Measurements from ENCODE around the gene PRR23E.

The PRR23E gene

DNA sequence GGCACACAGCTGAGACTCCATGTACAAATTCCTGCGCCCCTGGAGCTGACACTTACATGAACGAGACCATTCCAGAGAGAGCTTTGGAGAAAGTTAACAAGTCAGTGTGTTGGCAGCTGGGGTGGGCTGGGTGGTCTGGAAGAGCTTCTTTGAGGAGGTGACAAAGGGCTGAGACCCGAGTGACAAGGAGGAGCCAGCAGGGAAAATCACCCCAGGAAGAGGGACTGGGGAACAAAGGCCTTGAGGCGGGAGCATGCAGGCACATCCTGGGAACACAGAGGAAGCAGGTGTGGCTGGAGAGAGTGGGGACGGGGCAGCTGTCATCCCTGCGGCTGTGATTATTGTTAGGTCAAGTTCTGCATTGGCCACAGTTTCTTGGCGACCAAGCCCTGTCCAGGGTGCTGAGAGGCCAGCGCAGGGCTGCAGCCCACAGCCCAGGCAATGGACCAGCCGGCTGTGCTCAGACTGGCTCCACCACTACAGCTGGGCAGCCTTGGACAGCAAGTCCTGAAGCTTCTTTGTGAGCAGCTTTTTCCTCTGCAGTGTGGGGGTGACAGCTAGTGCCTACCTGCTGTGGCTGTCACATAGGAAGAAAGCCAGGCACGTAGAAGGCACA lies 34.2 kb upstream of the PRR23E start:
- Mint-ChIP-seq H3K36me3 (no peaks in the 10 kb centered on the region), H3K4me1 (no peaks in the 10 kb centered on the region)

DNA sequence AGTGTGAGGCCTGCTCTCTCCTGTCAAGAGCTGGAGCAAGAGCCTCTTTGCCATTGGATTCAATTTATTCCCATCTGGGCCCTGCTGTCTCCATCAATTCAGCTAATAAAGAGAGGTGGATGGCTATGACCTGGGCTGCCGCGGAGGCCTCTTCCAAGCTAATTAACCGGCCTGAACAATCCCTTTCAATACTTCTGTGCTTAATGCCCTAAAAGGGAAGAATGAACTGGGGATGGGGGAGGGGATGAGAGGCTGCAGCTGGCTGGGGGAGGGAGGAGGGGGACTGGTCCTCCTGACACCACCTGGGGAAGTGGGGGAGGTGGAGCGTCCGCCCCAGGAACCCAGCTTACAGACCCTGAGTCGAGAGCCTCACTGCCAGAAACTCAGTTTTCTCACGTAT lies 33.4 kb upstream of the PRR23E start:
- H3K36me3 Mint-ChIP-seq, result no peaks in the 10 kb centered on the region
- no peaks in the 10 kb centered on the region for H3K9me3 Mint-ChIP-seq
- DNase-seq, result no peak
- CTCF ChIA-PET, result no interaction called here
- no peaks in the 10 kb centered on the region for H3K4me1 Mint-ChIP-seq
- H3K27me3 Mint-ChIP-seq, result no peaks in the 10 kb centered on the region
- H3K4me3 Mint-ChIP-seq, result no peak overlapping the region
- no peak overlapping the region for H3K27ac Mint-ChIP-seq

More for the DNA sequence above, 34.2 kb upstream of the PRR23E start:
- CTCF ChIA-PET, result no interaction called here
- no peak for DNase-seq
- H3K4me3 Mint-ChIP-seq, result no peak overlapping the region
- H3K9me3 Mint-ChIP-seq, result no peaks in the 10 kb centered on the region
- H3K27ac Mint-ChIP-seq, result no peak overlapping the region
- no peaks in the 10 kb centered on the region for H3K27me3 Mint-ChIP-seq

- H3K4me1 Mint-ChIP-seq, result no peaks in the 10 kb centered on the region
- no peaks in the 10 kb centered on the region for H3K36me3 Mint-ChIP-seq
- H3K27ac Mint-ChIP-seq, result no peak overlapping the region
- H3K27me3 Mint-ChIP-seq, result no peaks in the 10 kb centered on the region
- H3K4me3 Mint-ChIP-seq, result no peak overlapping the region
- no peaks in the 10 kb centered on the region for H3K9me3 Mint-ChIP-seq
- CTCF ChIA-PET, result no interaction called here
- DNase-seq, result no peak
Measured at GRCh38 chr3:127161236-127161635, 31.7 kb upstream of the PRR23E start.

DNA sequence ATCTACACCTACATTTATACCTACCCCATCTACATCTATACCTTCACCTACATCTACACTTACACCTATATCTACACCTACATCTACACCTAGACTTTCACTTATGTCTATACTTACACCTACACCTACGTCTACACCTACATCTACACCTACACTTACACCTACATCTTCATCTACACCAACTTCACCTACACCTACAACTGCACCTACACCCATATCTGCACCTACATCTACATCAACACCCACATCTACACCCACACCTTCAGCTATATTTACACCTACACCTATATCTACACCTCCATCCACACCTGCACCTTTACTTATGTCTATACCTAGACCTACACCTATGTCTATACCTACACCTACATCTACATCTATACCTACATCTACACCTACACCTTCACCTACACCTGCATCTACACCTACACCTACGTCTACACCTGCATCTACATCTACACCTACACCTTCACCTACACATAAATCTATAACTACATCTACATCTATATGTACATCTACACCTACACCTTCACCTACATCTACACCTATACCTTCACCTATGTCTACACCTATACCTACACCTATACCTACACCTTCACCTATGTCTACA lies 30.9 kb upstream of the PRR23E start:
- Mint-ChIP-seq H3K4me3 (no peak overlapping the region), H3K27me3 (no peaks in the 10 kb centered on the region), H3K36me3 (no peaks in the 10 kb centered on the region), H3K4me1 (no peaks in the 10 kb centered on the region), H3K27ac (no peak overlapping the region), H3K9me3 (no peaks in the 10 kb centered on the region)
- no peak for DNase-seq
- CTCF ChIA-PET, result no interaction called here

GRCh38 chr3:127162947-127163645 lies 29.8 kb upstream of the PRR23E start:
- H3K4me3 Mint-ChIP-seq, result no peak overlapping the region
- H3K27ac Mint-ChIP-seq, result no peak overlapping the region
- no peaks in the 10 kb centered on the region for H3K27me3 Mint-ChIP-seq
- H3K4me1 Mint-ChIP-seq, result no peaks in the 10 kb centered on the region
- no peaks in the 10 kb centered on the region for H3K36me3 Mint-ChIP-seq
- no peaks in the 10 kb centered on the region for H3K9me3 Mint-ChIP-seq
- peak; percentile 31 for DNase-seq
- CTCF ChIA-PET, result no interaction called here

- CTCF ChIA-PET, result no interaction called here
- Mint-ChIP-seq H3K4me3 (no peak overlapping the region), H3K4me1 (no peaks in the 10 kb centered on the region), H3K9me3 (no peaks in the 10 kb centered on the region), H3K27me3 (no peaks in the 10 kb centered on the region), H3K27ac (no peak overlapping the region), H3K36me3 (no peaks in the 10 kb centered on the region)
- DNase-seq, result no peak
Measured at GRCh38 chr3:127164615-127165014, 28.3 kb upstream of the PRR23E start.

DNA sequence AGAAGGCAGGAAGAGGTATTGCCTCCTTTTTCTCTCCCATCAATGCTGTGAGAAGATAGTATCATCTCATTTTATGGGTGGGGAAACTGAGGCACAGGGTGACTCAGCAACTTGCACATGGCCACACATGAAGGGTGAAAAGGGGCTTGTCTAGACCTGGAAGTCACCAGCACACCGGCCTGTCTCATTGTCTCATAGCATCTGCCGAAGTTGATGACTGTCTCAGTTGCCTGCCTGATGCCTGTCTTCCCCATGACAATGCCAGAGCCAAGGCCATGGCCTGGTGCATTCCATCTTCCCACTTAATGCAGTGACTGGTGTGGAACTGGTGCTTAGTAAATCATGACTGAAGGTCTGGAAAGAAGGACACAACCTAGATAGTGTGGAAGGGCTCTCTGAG lies 27.9 kb upstream of the PRR23E start:
- Mint-ChIP-seq H3K36me3 (no peaks in the 10 kb centered on the region), H3K4me1 (no peaks in the 10 kb centered on the region), H3K27ac (no peak overlapping the region), H3K27me3 (no peaks in the 10 kb centered on the region), H3K4me3 (no peak overlapping the region), H3K9me3 (no peaks in the 10 kb centered on the region)
- CTCF ChIA-PET, result no interaction called here
- no peak for DNase-seq

- Mint-ChIP-seq H3K36me3 (no peaks in the 10 kb centered on the region), H3K4me3 (no peak overlapping the region)
Measured at GRCh38 chr3:127165694-127166485, 27.0 kb upstream of the PRR23E start.

DNA sequence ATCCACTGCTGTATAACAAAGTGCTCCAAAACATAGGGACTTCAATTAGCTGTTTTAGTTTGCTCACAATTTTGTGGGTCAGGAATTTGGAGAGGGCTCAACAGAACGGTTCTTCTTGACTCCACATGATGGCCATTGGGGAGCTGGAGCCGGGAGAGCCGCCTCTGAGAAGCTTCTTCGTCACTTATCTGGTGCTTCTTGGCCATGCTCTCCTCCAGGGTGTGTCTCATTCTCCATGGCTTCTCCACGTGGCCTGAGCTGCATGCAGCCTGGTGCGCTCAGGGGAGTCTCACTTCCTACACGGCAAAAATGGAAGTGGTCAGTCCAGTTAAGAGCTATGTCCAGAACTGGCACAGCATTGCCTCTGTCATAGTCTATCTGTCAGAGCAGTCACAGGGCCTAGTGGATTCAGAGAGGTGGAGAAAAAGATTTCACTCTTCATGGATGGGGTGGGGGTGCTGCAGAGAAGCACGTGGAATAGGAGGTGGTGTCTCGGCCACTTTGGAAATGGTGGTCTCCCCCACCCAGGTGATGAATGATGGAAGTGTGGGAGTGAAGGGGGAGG lies 26.3 kb upstream of the PRR23E start:
- Mint-ChIP-seq H3K4me3 (no peak overlapping the region), H3K36me3 (no peaks in the 10 kb centered on the region), H3K27me3 (peaks cover 2% of the 10 kb centered on the region), H3K9me3 (no peaks in the 10 kb centered on the region), H3K27ac (no peak overlapping the region), H3K4me1 (no peaks in the 10 kb centered on the region)
- CTCF ChIA-PET, result no interaction called here
- no peak for DNase-seq

More at GRCh38 chr3:127165694-127166485, 27.0 kb upstream of the PRR23E start:
- H3K9me3 Mint-ChIP-seq, result no peaks in the 10 kb centered on the region
- H3K4me1 Mint-ChIP-seq, result no peaks in the 10 kb centered on the region
- CTCF ChIA-PET, result no interaction called here
- H3K27ac Mint-ChIP-seq, result no peak overlapping the region
- DNase-seq, result no peak
- H3K27me3 Mint-ChIP-seq, result no peaks in the 10 kb centered on the region

- CTCF ChIA-PET, result no interaction called here
- H3K36me3 Mint-ChIP-seq, result no peaks in the 10 kb centered on the region
- no peak overlapping the region for H3K27ac Mint-ChIP-seq
- peaks cover 6% of the 10 kb centered on the region for H3K27me3 Mint-ChIP-seq
- no peaks in the 10 kb centered on the region for H3K9me3 Mint-ChIP-seq
- DNase-seq, result no peak
- H3K4me1 Mint-ChIP-seq, result no peaks in the 10 kb centered on the region
- no peak overlapping the region for H3K4me3 Mint-ChIP-seq
Measured at GRCh38 chr3:127167315-127168043, 25.5 kb upstream of the PRR23E start.

- H3K36me3 Mint-ChIP-seq, result no peaks in the 10 kb centered on the region
- H3K4me1 Mint-ChIP-seq, result no peaks in the 10 kb centered on the region
- no peaks in the 10 kb centered on the region for H3K9me3 Mint-ChIP-seq
- CTCF ChIA-PET, result no interaction called here
- peaks cover 12% of the 10 kb centered on the region for H3K27me3 Mint-ChIP-seq
- no peak for DNase-seq
- no peak overlapping the region for H3K27ac Mint-ChIP-seq
- H3K4me3 Mint-ChIP-seq, result no peak overlapping the region
Measured at GRCh38 chr3:127168271-127168670, 24.7 kb upstream of the PRR23E start.

- Mint-ChIP-seq H3K4me3 (no peak overlapping the region), H3K9me3 (no peaks in the 10 kb centered on the region), H3K36me3 (no peaks in the 10 kb centered on the region), H3K4me1 (no peaks in the 10 kb centered on the region), H3K27ac (no peak overlapping the region), H3K27me3 (peaks cover 12% of the 10 kb centered on the region)
- CTCF ChIA-PET, result no interaction called here
- DNase-seq, result no peak
Measured at GRCh38 chr3:127170814-127171213, 22.1 kb upstream of the PRR23E start.

- H3K4me3 Mint-ChIP-seq, result no peak overlapping the region
- no peaks in the 10 kb centered on the region for H3K4me1 Mint-ChIP-seq
- DNase-seq, result no peak
- H3K27me3 Mint-ChIP-seq, result peaks cover 12% of the 10 kb centered on the region
- no peaks in the 10 kb centered on the region for H3K9me3 Mint-ChIP-seq
- CTCF ChIA-PET, result no interaction called here
- H3K27ac Mint-ChIP-seq, result no peak overlapping the region
- H3K36me3 Mint-ChIP-seq, result no peaks in the 10 kb centered on the region
Measured at GRCh38 chr3:127171320-127171719, 21.6 kb upstream of the PRR23E start.

- H3K4me3 Mint-ChIP-seq, result no peak overlapping the region
- CTCF ChIA-PET, result no interaction called here
- DNase-seq, result no peak
- no peak overlapping the region for H3K27ac Mint-ChIP-seq
- H3K4me1 Mint-ChIP-seq, result no peaks in the 10 kb centered on the region
- H3K36me3 Mint-ChIP-seq, result no peaks in the 10 kb centered on the region
- no peaks in the 10 kb centered on the region for H3K9me3 Mint-ChIP-seq
- H3K27me3 Mint-ChIP-seq, result peaks cover 12% of the 10 kb centered on the region
Measured at GRCh38 chr3:127171721-127172120, 21.2 kb upstream of the PRR23E start.

Data from activated naive CD4-positive, alpha-beta T cell treated with anti-CD3 and anti-CD28 coated beads, Interleukin-2, amount 10 ng/mL, durations not matched to agents 7 days and 5 days (primary cell).